SK-N-SH treated with all-trans-retinoic acid at 6 μM for 48 hours (cell line): ENCODE data around the gene SMOC1.

Experiments
- ATAC-seq: fragments of 200-7000 bp; cut with Tn5 transposase; 3 replicates; pipeline ENCODE4 v1.9.1; 2020; ENCODE audit warnings: mild to moderate bottlenecking, moderate library complexity
- ARNTL ChIP-seq: fragments of 450-650 bp; formaldehyde crosslinking; IDR thresholded peaks from 2 replicates; pipeline ENCODE4 v1.5.0; 2020; ENCODE audit warnings: low read depth, mild to moderate bottlenecking, moderate library complexity, borderline replicate concordance
- CREB5 ChIP-seq: fragments of 250-450 bp; sonication (Bioruptor Pico); IDR thresholded peaks from 2 replicates; pipeline ENCODE4 v1.5.1; 2020; ENCODE audit warnings: low read depth, mild to moderate bottlenecking, moderate library complexity
- CSDC2 ChIP-seq: fragments of 250-450 bp; sonication (Bioruptor Pico); IDR thresholded peaks from 2 replicates; pipeline ENCODE4 v1.5.0; 2020; ENCODE audit warnings: mild to moderate bottlenecking, moderate library complexity
- ESRRG ChIP-seq: fragments of 250-450 bp; sonication (Bioruptor Pico); IDR thresholded peaks from 2 replicates; pipeline ENCODE4 v1.6.1; 2021; ENCODE audit warnings: mild to moderate bottlenecking
- GLIS3 ChIP-seq: fragments of 250-450 bp; sonication (Bioruptor Pico); IDR thresholded peaks from 2 replicates; pipeline ENCODE4 v1.5.0; 2020; ENCODE audit warnings: mild to moderate bottlenecking, moderate library complexity
- ISL1 ChIP-seq: fragments of 250-450 bp; sonication (Bioruptor Pico); IDR thresholded peaks from 2 replicates; pipeline ENCODE4 v2.1.2; 2022; ENCODE audit warnings: mild to moderate bottlenecking, moderate library complexity
- OSR1 ChIP-seq: fragments of 250-450 bp; sonication (Bioruptor Pico); IDR thresholded peaks from 2 replicates; pipeline ENCODE4 v1.8.0; 2022; ENCODE audit warnings: moderate library complexity, mild to moderate bottlenecking, inconsistent platforms
- PATZ1 ChIP-seq: fragments of 250-450 bp; sonication (Bioruptor Pico); IDR thresholded peaks from 2 replicates; pipeline ENCODE4 v1.8.0; 2020; ENCODE audit warnings: mild to moderate bottlenecking, moderate library complexity, borderline replicate concordance
- POU6F1 ChIP-seq: fragments of 250-450 bp; sonication (Bioruptor Pico); IDR thresholded peaks from 2 replicates; pipeline ENCODE4 v1.8.0; 2021; ENCODE audit warnings: low read depth, mild to moderate bottlenecking, moderate library complexity, borderline replicate concordance
- RARB ChIP-seq: fragments of 250-450 bp; sonication (Bioruptor Pico); IDR thresholded peaks from 2 replicates; pipeline ENCODE4 v1.8.0; 2021; ENCODE audit warnings: mild to moderate bottlenecking, moderate library complexity
- SNAI2 ChIP-seq: fragments of 250-450 bp; sonication (Bioruptor Pico); IDR thresholded peaks from 2 replicates; pipeline ENCODE4 v1.5.0; 2020; ENCODE audit warnings: mild to moderate bottlenecking, moderate library complexity
- TCF4 ChIP-seq: fragments of 250-450 bp; sonication (Bioruptor Pico); IDR thresholded peaks from 2 replicates; pipeline ENCODE4 v1.8.0; 2021; ENCODE audit warnings: mild to moderate bottlenecking, moderate library complexity, borderline replicate concordance
- TOX ChIP-seq: fragments of 250-450 bp; sonication (Bioruptor Pico); IDR thresholded peaks from 2 replicates; pipeline ENCODE4 v1.8.0; 2021; ENCODE audit warnings: mild to moderate bottlenecking, moderate library complexity, borderline replicate concordance
- TSHZ2 ChIP-seq: fragments of 250-450 bp; sonication (Bioruptor Pico); IDR thresholded peaks from 2 replicates; pipeline ENCODE4 v1.5.0; 2020; ENCODE audit warnings: mild to moderate bottlenecking, moderate library complexity
- ZC3H10 ChIP-seq: fragments of 250-450 bp; sonication (Bioruptor Pico); IDR thresholded peaks from 2 replicates; pipeline ENCODE4 v1.5.1; 2021; ENCODE audit warnings: mild to moderate bottlenecking, moderate library complexity
- ZFP3 ChIP-seq: fragments of 250-450 bp; sonication (Bioruptor Pico); IDR thresholded peaks from 2 replicates; pipeline ENCODE4 v1.5.0; 2020; ENCODE audit warnings: mild to moderate bottlenecking, moderate library complexity
- ZFP30 ChIP-seq: fragments of 450-650 bp; formaldehyde crosslinking; IDR thresholded peaks from 2 replicates; pipeline ENCODE4 v1.5.0; 2022; ENCODE audit warnings: mild to moderate bottlenecking, moderate library complexity
- ZNF8 ChIP-seq: fragments of 450-650 bp; formaldehyde crosslinking; IDR thresholded peaks from 2 replicates; pipeline ENCODE4 v1.5.0; 2020; ENCODE audit warnings: mild to moderate bottlenecking, moderate library complexity

The SMOC1 gene

GRCh38 chr14:69982886-69983285, 103.7 kb downstream of the SMOC1 start:
- TF ChIP-seq PATZ1 (CRISPR knock-in tag) (no peak), TSHZ2 (CRISPR knock-in tag) (no peak), SNAI2 (CRISPR knock-in tag) (no peak), ISL1 (CRISPR knock-in tag) (no peak), CSDC2 (CRISPR knock-in tag) (no peak), ZFP3 (CRISPR knock-in tag) (no peak), CREB5 (CRISPR knock-in tag) (no peak), GLIS3 (CRISPR knock-in tag) (no peak)
- no peak for ATAC-seq

GRCh38 chr14:69983317-69983716, 104.1 kb downstream of the SMOC1 start:
- no peak for ATAC-seq
- TF ChIP-seq ZFP30 (CRISPR knock-in tag), result no peak
- no peak for TF ChIP-seq TSHZ2 (CRISPR knock-in tag)
- TF ChIP-seq POU6F1 (CRISPR knock-in tag), result no peak
- no peak for TF ChIP-seq RARB (CRISPR knock-in tag)
- no peak for TF ChIP-seq TCF4 (CRISPR knock-in tag)
- TF ChIP-seq SNAI2 (CRISPR knock-in tag), result no peak
- no peak for TF ChIP-seq ESRRG (CRISPR knock-in tag)
- TF ChIP-seq CSDC2 (CRISPR knock-in tag), result no peak
- TF ChIP-seq ZC3H10 (CRISPR knock-in tag), result no peak
- TF ChIP-seq ZNF8, result no peak
- no peak for TF ChIP-seq ZFP3 (CRISPR knock-in tag)
- TF ChIP-seq OSR1 (CRISPR knock-in tag), result no peak

- no peak for ATAC-seq
- TF ChIP-seq ISL1 (CRISPR knock-in tag), result no peak
- TF ChIP-seq GLIS3 (CRISPR knock-in tag), result no peak
- TF ChIP-seq SNAI2 (CRISPR knock-in tag), result no peak
- no peak for TF ChIP-seq TOX (CRISPR knock-in tag)
- TF ChIP-seq ARNTL (CRISPR knock-in tag), result no peak
These were observed 106.2 kb downstream of the SMOC1 start for GRCh38 chr14:69985463-69985862.

- no peak for ATAC-seq
- TF ChIP-seq TOX (CRISPR knock-in tag) (no peak), RARB (CRISPR knock-in tag) (no peak), ARNTL (CRISPR knock-in tag) (no peak), TCF4 (CRISPR knock-in tag) (no peak)
These were observed 107.1 kb downstream of the SMOC1 start for GRCh38 chr14:69986336-69986735.
